B cell (primary cell): ENCODE data around the gene PCIF1. TPM values are rescaled to one million over a fixed set of nuclear protein-coding genes. Genes with fewer than 3 reads are reported as not detected.
A peak's percentile ranks its signal among the peaks of the same experiment; 100 is the strongest.

Source experiments
- ATAC-seq: fragments of 200-7000 bp; cut with Tn5 transposase; one replicate; pipeline ENCODE4 v1.10.0; 2021; ENCODE audit warnings: low read depth, mild to moderate bottlenecking, moderate number of reproducible peaks, moderate library complexity
- CTCF ChIA-PET: fragments of 350-600 bp; sonication (Branson Sonifier 250); formaldehyde crosslinking; loops from one replicate; lab custom pipeline; 2021; ENCODE audit warnings: antibody characterized with exemption, inconsistent platforms; lab: Charles Lee
- POLR2A ChIA-PET: fragments of 350-600 bp; sonication (Branson Sonifier 250); formaldehyde crosslinking; loops from one replicate; lab custom pipeline; 2021; ENCODE audit warnings: antibody characterized with exemption; lab: Charles Lee
- DNase-seq: peaks from one replicate; pipeline ENCODE4 v3.0.0; 2013
- H2AFZ ChIP-seq: 2 replicates; pipeline ENCODE4 v1.6.1; 2012; ENCODE audit warnings: mild to moderate bottlenecking, low read depth, low read length; ENCODE audit not compliant: insufficient read depth, poor library complexity, severe bottlenecking
- H3K27ac ChIP-seq, 2 donors: 1 replicate in 1 of 2; 2 replicates in 1 of 2; pipeline ENCODE4 v1.5.1; 2012 to 2013; ENCODE audit warnings: low read length in 2 of 2, mild to moderate bottlenecking in 2 of 2, moderate library complexity in 1 of 2
- H3K27me3 ChIP-seq, 4 experiments: fragments of 200-600 bp in 1 of 4; sonication (generic) in 1 of 4; replicated peaks in 1 of 4; 1 replicate in 2 of 4; 2 replicates in 2 of 4; pipeline versions ENCODE4 v1.6.1 to v1.7.0; 2013 to 2016; ENCODE audit warnings: low read length in 3 of 4, mild to moderate bottlenecking in 2 of 4, mixed read lengths in 1 of 4, moderate library complexity in 1 of 4; ENCODE audit not compliant: insufficient read depth in 4 of 4, control insufficient read depth in 3 of 4; ENCODE audit errors: control extremely low read depth in 1 of 4
- H3K36me3 ChIP-seq, 2 experiments: replicated peaks in 1 of 2; 1 replicate in 1 of 2; 2 replicates in 1 of 2; pipeline versions ENCODE4 v1.6.1 to v1.7.1; 2013; ENCODE audit warnings: low read length in 1 of 2; ENCODE audit not compliant: insufficient read depth in 2 of 2, control insufficient read depth in 1 of 2; ENCODE audit errors: control extremely low read depth in 1 of 2, extremely low read depth in 1 of 2
- H3K4me1 ChIP-seq, 2 donors: fragments of 200-600 bp in 1 of 2; sonication (generic) in 1 of 2; 1 replicate in 1 of 2; 2 replicates in 1 of 2; pipeline versions ENCODE4 v1.5.1 to v1.6.1; 2013 to 2017; ENCODE audit warnings: low read length in 2 of 2; ENCODE audit not compliant: control insufficient read depth in 2 of 2, insufficient read depth in 2 of 2
- H3K4me2 ChIP-seq: replicated peaks from 2 replicates; pipeline ENCODE3; 2012; ENCODE audit warnings: mild to moderate bottlenecking, low read depth, low read length; ENCODE audit not compliant: poor library complexity, severe bottlenecking
- H3K4me3 ChIP-seq, 5 experiments: fragments of 200-600 bp in 1 of 5; sonication (generic) in 1 of 5; 1 replicate in 3 of 5; 2 replicates in 2 of 5; pipeline versions ENCODE4 v1.5.1 to v1.7.0; 2011 to 2016; ENCODE audit warnings: low read length in 4 of 5, mild to moderate bottlenecking in 4 of 5, low read depth in 2 of 5, control low read depth in 1 of 5, moderate library complexity in 1 of 5; ENCODE audit not compliant: insufficient read depth in 1 of 5; ENCODE audit errors: control extremely low read depth in 1 of 5, extremely low read depth in 1 of 5
- H3K79me2 ChIP-seq: fragments of 200-600 bp; sonication (generic); one replicate; pipeline ENCODE4 v1.6.0; 2016; ENCODE audit warnings: low read length; ENCODE audit not compliant: control insufficient read depth, insufficient read depth
- H3K9ac ChIP-seq: fragments of 200-600 bp; sonication (generic); 2 replicates; pipeline ENCODE4 v1.6.1; 2017; ENCODE audit warnings: mild to moderate bottlenecking, low read length, moderate library complexity
- H3K9me3 ChIP-seq, 3 donors: one replicate each; pipeline versions ENCODE4 v1.6.1 to v1.7.1; 2013; ENCODE audit warnings: low read length in 2 of 3; ENCODE audit not compliant: control insufficient read depth in 2 of 3, insufficient read depth in 1 of 3; ENCODE audit errors: control extremely low read depth in 1 of 3
- H4K20me1 ChIP-seq: 2 replicates; pipeline ENCODE4 v1.6.0; 2012; ENCODE audit warnings: mild to moderate bottlenecking, low read length; ENCODE audit not compliant: insufficient read depth, control insufficient read depth, poor library complexity, severe bottlenecking
- H3K27ac Mint-ChIP-seq: one replicate; pipeline ENCODE4 v1.8.0; 2021; ENCODE audit warnings: mixed read lengths
- H3K27me3 Mint-ChIP-seq: one replicate; pipeline ENCODE4 v1.8.0; 2021; ENCODE audit warnings: mixed read lengths
- H3K4me1 Mint-ChIP-seq: one replicate; pipeline ENCODE4 v1.8.0; 2021; ENCODE audit warnings: mixed read lengths
- H3K4me3 Mint-ChIP-seq: one replicate; pipeline ENCODE4 v1.8.0; 2021; ENCODE audit warnings: mixed read lengths
- H3K9me3 Mint-ChIP-seq: one replicate; pipeline ENCODE4 v1.8.0; 2022; ENCODE audit warnings: mixed read lengths; ENCODE audit not compliant: insufficient read depth
- CTCF ChIP-seq: fragments of 200-600 bp; IDR thresholded peaks from one replicate; pipeline ENCODE4 v1.8.0; 2022; ENCODE audit warnings: antibody characterized with exemption, mild to moderate bottlenecking
- EZH2 ChIP-seq: IDR thresholded peaks from 2 replicates; pipeline ENCODE4 v1.6.1; 2012; ENCODE audit warnings: borderline replicate concordance, low read depth, mild to moderate bottlenecking, moderate library complexity, low read length; ENCODE audit not compliant: insufficient read depth, poor library complexity, severe bottlenecking
- WGBS: methylation state at CpG from one replicate; pipeline ENCODE4 v1.1.5; 2013; ENCODE audit warnings: missing lambda C conversion rate; ENCODE audit not compliant: insufficient coverage; 5-methylcytosine and 5-hydroxymethylcytosine counted together
- intact Hi-C: fragments of 100-400 bp; cut with micrococcal nuclease; formaldehyde crosslinking; loops from one replicate; pipeline ENCODE4 v1.10.0; 2022
- polyA plus RNA-seq: library from polyadenylated mRNA; depleted of rRNA; stranded (reverse); fragments of >200 nt; gene quantifications from 2 replicates; pipeline ENCODE4 v1.2.3, GENCODE V29; 2012
- total RNA-seq, 2 donors: library from RNA; stranded (reverse); fragments of 120-200 nt in 1 of 2; gene quantifications; 1 replicate in 1 of 2; 2 replicates in 1 of 2; pipeline versions ENCODE4 v1.2.3 to v1.2.4, GENCODE V29; 2013 to 2022

Gene PCIF1
- total and polyA plus RNA-seq, 2 donors (not counting 1 experiment from before 2014, with no cell fraction given): 74.2 to 79.2 TPM

GRCh38 chr20:45910670-45911485, 23.6 kb upstream of the PCIF1 start:
- H3K79me2 ChIP-seq: no peaks in the 10 kb centered on the region
- Mint-ChIP-seq H3K27ac (peak overlapping the region; percentile 28), H3K4me3 (peak overlapping the region; percentile 94), H3K9me3 (no peaks in the 10 kb centered on the region), H3K4me1 (peaks cover 20% of the 10 kb centered on the region), H3K27me3 (peaks cover 7% of the 10 kb centered on the region)
- H3K4me3 ChIP-seq: peak overlapping the region in 4 of 5 experiments; percentile 37 to 65 (median 60)
- 2% methylated on average over 41 of the region's 43 CpGs for WGBS
- peaks cover 0 to 19% (median 9%) of the 10 kb centered on the region in 4 experiments for H3K27me3 ChIP-seq
- peaks cover 14 to 22% of the 10 kb centered on the region in 2 donors for H3K4me1 ChIP-seq
- intact Hi-C loops: loop anchor here (1.0 kb wide), 5 partner anchors 20 to 61 kb away; partner anchors contain the start of genes ACOT8, CTSA, NEURL2 and PCIF1
- CTCF ChIA-PET: interaction anchor here (0.7 kb wide), 1 partner anchor 112 kb away, joined by 4 read pairs; no protein-coding TSS in a partner anchor
- H3K9ac ChIP-seq: peak overlapping the region; percentile 69
- POLR2A ChIA-PET: interaction anchor here (0.5 to 3.8 kb wide), 10 partner anchors 12 to 240 kb away, joined by 3 to 21 read pairs (median 4); partner anchors contain the start of genes CTSA, NEURL2, PCIF1 and ZNF335
- H3K36me3 ChIP-seq: no peaks in the 10 kb centered on the region
- peak overlapping the region; percentile 92 for H3K4me2 ChIP-seq
- ATAC-seq (peak; percentile 93), DNase-seq (peak; percentile 95)
- no peaks in the 10 kb centered on the region for H4K20me1 ChIP-seq
- no peak for TF ChIP-seq EZH2
- TF ChIP-seq CTCF: no peak
- H3K27ac ChIP-seq: no peak overlapping the region
- H2AFZ ChIP-seq: peak overlapping the region; percentile 89
- peaks cover 0 to 11% (median 0%) of the 10 kb centered on the region in 3 donors for H3K9me3 ChIP-seq
